ENCODE results near the gene PSMB5.
"Not testable (repeated sequence)": the region's sequence is repeated elsewhere in the genome, so short reads cannot be mapped to it uniquely, and the experiment has no call there.

PSMB5 gene

GRCh38 chr14:23008831-23009230 is 25.9 kb downstream of the PSMB5 start:
- Histone ChIP-seq H3K4me3 (ENCODE audit: low read length) (no peak overlapping the region), H3K9me3 (ENCODE audit: control insufficient read depth, low read length) (no peaks in the 10 kb centered on the region), H3K36me3 (ENCODE audit: control insufficient read depth, insufficient read depth, low read length, severe bottlenecking) (no peaks in the 10 kb centered on the region), H3K4me1 (ENCODE audit: control insufficient read depth, insufficient read depth, low read length) (peaks cover 20% of the 10 kb centered on the region), H3K9ac (ENCODE audit: low read length) (no peak overlapping the region), H3K27me3 (replicated peaks; ENCODE audit: control insufficient read depth, insufficient read depth, low read length) (no peaks in the 10 kb centered on the region)
- DNase-seq (ENCODE audit: low read depth): no peak

GRCh38 chr14:23006544-23007419 is 27.9 kb downstream of the PSMB5 start:
- H3K9me3 ChIP-seq (ENCODE audit: control insufficient read depth, low read length): no peaks in the 10 kb centered on the region
- peak overlapping the region; percentile 93 for H3K4me3 ChIP-seq (ENCODE audit: low read length)
- peaks cover 20% of the 10 kb centered on the region for H3K4me1 ChIP-seq (ENCODE audit: control insufficient read depth, insufficient read depth, low read length)
- DNase-seq (ENCODE audit: low read depth): peak; percentile 99
- H3K36me3 ChIP-seq (ENCODE audit: control insufficient read depth, insufficient read depth, low read length, severe bottlenecking): no peaks in the 10 kb centered on the region
- H3K27me3 ChIP-seq (replicated peaks; ENCODE audit: control insufficient read depth, insufficient read depth, low read length): no peaks in the 10 kb centered on the region
- H3K9ac ChIP-seq (ENCODE audit: low read length): peak overlapping the region; percentile 90

GRCh38 chr14:23006188-23006534 is 28.5 kb downstream of the PSMB5 start:
- no peaks in the 10 kb centered on the region for H3K36me3 ChIP-seq (ENCODE audit: control insufficient read depth, insufficient read depth, low read length, severe bottlenecking)
- peak overlapping the region; percentile 90 for H3K9ac ChIP-seq (ENCODE audit: low read length)
- no peaks in the 10 kb centered on the region for H3K9me3 ChIP-seq (ENCODE audit: control insufficient read depth, low read length)
- DNase-seq (ENCODE audit: low read depth): no peak
- no peaks in the 10 kb centered on the region for H3K27me3 ChIP-seq (replicated peaks; ENCODE audit: control insufficient read depth, insufficient read depth, low read length)
- H3K4me3 ChIP-seq (ENCODE audit: low read length): peak overlapping the region; percentile 93
- peaks cover 20% of the 10 kb centered on the region for H3K4me1 ChIP-seq (ENCODE audit: control insufficient read depth, insufficient read depth, low read length)

GRCh38 chr14:23005451-23006187 is 29.1 kb downstream of the PSMB5 start:
- Histone ChIP-seq H3K4me3 (ENCODE audit: low read length) (no peak overlapping the region), H3K9ac (ENCODE audit: low read length) (peak overlapping the region; percentile 90), H3K4me1 (ENCODE audit: control insufficient read depth, insufficient read depth, low read length) (peaks cover 20% of the 10 kb centered on the region), H3K36me3 (ENCODE audit: control insufficient read depth, insufficient read depth, low read length, severe bottlenecking) (no peaks in the 10 kb centered on the region), H3K27me3 (replicated peaks; ENCODE audit: control insufficient read depth, insufficient read depth, low read length) (no peaks in the 10 kb centered on the region), H3K9me3 (ENCODE audit: control insufficient read depth, low read length) (no peaks in the 10 kb centered on the region)
- no peak for DNase-seq (ENCODE audit: low read depth)

- DNase-seq (ENCODE audit: low read depth); H3K36me3 ChIP-seq (ENCODE audit: control insufficient read depth, insufficient read depth, low read length, severe bottlenecking); H3K9ac ChIP-seq (ENCODE audit: low read length): not testable (repeated sequence)
These were observed 30.4 kb downstream of the PSMB5 start for GRCh38 chr14:23004274-23004673.

GRCh38 chr14:23002592-23002991 is 32.1 kb downstream of the PSMB5 start:
- no peak for DNase-seq (ENCODE audit: low read depth)

More at GRCh38 chr14:23004274-23004673, 30.4 kb downstream of the PSMB5 start:
- H3K27me3 ChIP-seq (replicated peaks; ENCODE audit: control insufficient read depth, insufficient read depth, low read length); H3K4me3 ChIP-seq (ENCODE audit: low read length); H3K9me3 ChIP-seq (ENCODE audit: control insufficient read depth, low read length): not testable (repeated sequence)
- peaks cover 12% of the 10 kb centered on the region for H3K4me1 ChIP-seq (ENCODE audit: control insufficient read depth, insufficient read depth, low read length)

GRCh38 chr14:23000860-23001259 is 33.8 kb downstream of the PSMB5 start:
- H3K9me3 ChIP-seq (ENCODE audit: control insufficient read depth, low read length): no peaks in the 10 kb centered on the region
- no peak overlapping the region for H3K9ac ChIP-seq (ENCODE audit: low read length)
- DNase-seq (ENCODE audit: low read depth): no peak
- H3K27me3 ChIP-seq (replicated peaks; ENCODE audit: control insufficient read depth, insufficient read depth, low read length): peaks cover 7% of the 10 kb centered on the region
- no peaks in the 10 kb centered on the region for H3K36me3 ChIP-seq (ENCODE audit: control insufficient read depth, insufficient read depth, low read length, severe bottlenecking)
- H3K4me3 ChIP-seq (ENCODE audit: low read length): no peak overlapping the region
- H3K4me1 ChIP-seq (ENCODE audit: control insufficient read depth, insufficient read depth, low read length): no peaks in the 10 kb centered on the region

More at GRCh38 chr14:23002592-23002991, 32.1 kb downstream of the PSMB5 start:
- Histone ChIP-seq H3K36me3 (ENCODE audit: control insufficient read depth, insufficient read depth, low read length, severe bottlenecking) (no peaks in the 10 kb centered on the region), H3K27me3 (replicated peaks; ENCODE audit: control insufficient read depth, insufficient read depth, low read length) (peaks cover 3% of the 10 kb centered on the region), H3K4me3 (ENCODE audit: low read length) (no peak overlapping the region), H3K9me3 (ENCODE audit: control insufficient read depth, low read length) (no peaks in the 10 kb centered on the region), H3K4me1 (ENCODE audit: control insufficient read depth, insufficient read depth, low read length) (peaks cover 9% of the 10 kb centered on the region), H3K9ac (ENCODE audit: low read length) (no peak overlapping the region)

GRCh38 chr14:22998329-22999012 is 36.2 kb downstream of the PSMB5 start:
- Histone ChIP-seq H3K9ac (ENCODE audit: low read length) (no peak overlapping the region), H3K4me3 (ENCODE audit: low read length) (no peak overlapping the region), H3K27me3 (replicated peaks; ENCODE audit: control insufficient read depth, insufficient read depth, low read length) (peaks cover 7% of the 10 kb centered on the region), H3K36me3 (ENCODE audit: control insufficient read depth, insufficient read depth, low read length, severe bottlenecking) (no peaks in the 10 kb centered on the region), H3K4me1 (ENCODE audit: control insufficient read depth, insufficient read depth, low read length) (peaks cover 6% of the 10 kb centered on the region), H3K9me3 (ENCODE audit: control insufficient read depth, low read length) (no peaks in the 10 kb centered on the region)
- DNase-seq (ENCODE audit: low read depth): no peak

- Histone ChIP-seq H3K36me3 (ENCODE audit: control insufficient read depth, insufficient read depth, low read length, severe bottlenecking) (no peaks in the 10 kb centered on the region), H3K9ac (ENCODE audit: low read length) (no peak overlapping the region), H3K4me3 (ENCODE audit: low read length) (no peak overlapping the region), H3K4me1 (ENCODE audit: control insufficient read depth, insufficient read depth, low read length) (peaks cover 10% of the 10 kb centered on the region), H3K9me3 (ENCODE audit: control insufficient read depth, low read length) (no peaks in the 10 kb centered on the region), H3K27me3 (replicated peaks; ENCODE audit: control insufficient read depth, insufficient read depth, low read length) (peaks cover 7% of the 10 kb centered on the region)
- DNase-seq (ENCODE audit: low read depth): no peak
These were observed 36.9 kb downstream of the PSMB5 start for GRCh38 chr14:22997676-22998323.

GRCh38 chr14:22996768-22997654 is 37.7 kb downstream of the PSMB5 start:
- H3K9ac ChIP-seq (ENCODE audit: low read length): no peak overlapping the region
- H3K4me1 ChIP-seq (ENCODE audit: control insufficient read depth, insufficient read depth, low read length): peaks cover 10% of the 10 kb centered on the region
- H3K9me3 ChIP-seq (ENCODE audit: control insufficient read depth, low read length): no peaks in the 10 kb centered on the region
- peaks cover 7% of the 10 kb centered on the region for H3K27me3 ChIP-seq (replicated peaks; ENCODE audit: control insufficient read depth, insufficient read depth, low read length)
- H3K36me3 ChIP-seq (ENCODE audit: control insufficient read depth, insufficient read depth, low read length, severe bottlenecking): no peaks in the 10 kb centered on the region
- no peak overlapping the region for H3K4me3 ChIP-seq (ENCODE audit: low read length)
- no peak for DNase-seq (ENCODE audit: low read depth)
